Left lung (tissue), 10 donors: Measurements from ENCODE around the gene B4GALNT1. TPM values are rescaled to one million over a fixed set of nuclear protein-coding genes. Genes with fewer than 3 reads are reported as not detected.

ENCODE experiments used
- ATAC-seq: fragments of 200-7000 bp; cut with Tn5 transposase; one replicate; pipeline ENCODE4 v1.9.1; 2020; ENCODE audit warnings: moderate library complexity
- DNase-seq, 4 donors: peaks; one replicate each; pipeline ENCODE4 v3.0.0-alpha.2; 2013 to 2020
- H3K27ac ChIP-seq, 2 donors: fragments of 200-600 bp; sonication (generic) in 1 of 2; one replicate each; pipeline versions ENCODE4 v1.5.0 to v1.8.0; 2020 to 2021
- H3K27me3 ChIP-seq, 2 donors: fragments of 200-600 bp; sonication (generic) in 1 of 2; one replicate each; pipeline versions ENCODE4 v1.5.0 to v1.8.0; 2020 to 2021
- H3K36me3 ChIP-seq, 2 donors: fragments of 200-600 bp; sonication (generic) in 1 of 2; one replicate each; pipeline versions ENCODE4 v1.5.0 to v1.8.0; 2020 to 2021
- H3K4me1 ChIP-seq, 2 donors: fragments of 200-600 bp; one replicate each; pipeline ENCODE4 v1.8.0; 2021
- H3K4me3 ChIP-seq, 2 donors: fragments of 200-600 bp; sonication (generic) in 1 of 2; one replicate each; pipeline versions ENCODE4 v1.5.0 to v1.8.0; 2020 to 2021; ENCODE audit warnings: mild to moderate bottlenecking in 1 of 2
- H3K9me3 ChIP-seq, 2 donors: fragments of 200-600 bp; sonication (generic) in 1 of 2; one replicate each; pipeline versions ENCODE4 v1.5.0 to v1.8.0; 2020 to 2021
- intact Hi-C, 2 donors: fragments of 100-400 bp; cut with DNase I; formaldehyde crosslinking; loops; one replicate each; pipeline versions ENCODE4 v1.11.2 to v1.14.2; 2022
- polyA plus RNA-seq, 6 donors: library from polyadenylated mRNA; unstranded; fragments of 120-200 nt; gene quantifications; one replicate each; pipeline ENCODE4 v1.2.1, GENCODE V29; 2013; ENCODE audit not compliant: insufficient read length in 6 of 6
- total RNA-seq, 2 donors: library from RNA; stranded (reverse); fragmentation: NEBNext Ultra II Directional; extraction: Animal tissue kit (Norgen Biotek cat#: 25700); gene quantifications; one replicate each; pipeline ENCODE4 v1.2.1, GENCODE V29; 2021
- TF ChIP-seq, protein P1 (sequence below), 2 donors: fragments of 200-600 bp; sonication (generic) in 1 of 2; IDR thresholded peaks; one replicate each; pipeline versions ENCODE4 v1.5.0 to v1.8.0; 2021; ENCODE audit warnings: antibody characterized with exemption in 2 of 2
- donor health status: DM: no; HTN: yes; CAD: no.
- donor health status: DM: no; HTN: no; CAD: no.

The B4GALNT1 gene
- total and polyA plus RNA-seq, 8 donors = 0.78 to 3.8 (median 1.4) TPM

DNA sequence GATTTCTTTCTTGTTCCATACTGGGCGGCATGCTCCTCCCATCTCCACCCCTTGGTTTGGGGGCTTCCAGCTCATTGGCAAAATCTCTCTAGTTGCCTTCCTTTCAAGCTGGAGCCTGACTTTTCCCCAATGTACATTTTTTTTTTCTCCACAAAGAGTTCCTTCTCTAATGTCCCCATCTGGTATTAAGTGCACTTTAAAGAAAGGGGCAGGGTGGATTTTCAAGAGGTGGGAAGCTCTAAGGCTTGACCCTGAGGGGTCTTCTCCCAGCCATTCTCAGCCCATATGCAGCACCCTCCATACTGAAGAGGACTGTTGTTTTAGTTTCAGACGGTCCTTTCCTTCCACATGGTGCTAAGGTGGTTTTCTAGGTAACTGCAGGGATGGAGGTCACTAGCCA lies 47.8 kb downstream of the B4GALNT1 start:
- Histone ChIP-seq H3K4me1 (peaks cover 0 to 7% of the 10 kb centered on the region in 2 donors), H3K36me3 (no peaks in the 10 kb centered on the region), H3K27ac (no peak overlapping the region), H3K27me3 (peaks cover 0 to 43% of the 10 kb centered on the region in 2 donors), H3K9me3 (no peaks in the 10 kb centered on the region), H3K4me3 (no peak overlapping the region)
- TF ChIP-seq, protein P1, sequence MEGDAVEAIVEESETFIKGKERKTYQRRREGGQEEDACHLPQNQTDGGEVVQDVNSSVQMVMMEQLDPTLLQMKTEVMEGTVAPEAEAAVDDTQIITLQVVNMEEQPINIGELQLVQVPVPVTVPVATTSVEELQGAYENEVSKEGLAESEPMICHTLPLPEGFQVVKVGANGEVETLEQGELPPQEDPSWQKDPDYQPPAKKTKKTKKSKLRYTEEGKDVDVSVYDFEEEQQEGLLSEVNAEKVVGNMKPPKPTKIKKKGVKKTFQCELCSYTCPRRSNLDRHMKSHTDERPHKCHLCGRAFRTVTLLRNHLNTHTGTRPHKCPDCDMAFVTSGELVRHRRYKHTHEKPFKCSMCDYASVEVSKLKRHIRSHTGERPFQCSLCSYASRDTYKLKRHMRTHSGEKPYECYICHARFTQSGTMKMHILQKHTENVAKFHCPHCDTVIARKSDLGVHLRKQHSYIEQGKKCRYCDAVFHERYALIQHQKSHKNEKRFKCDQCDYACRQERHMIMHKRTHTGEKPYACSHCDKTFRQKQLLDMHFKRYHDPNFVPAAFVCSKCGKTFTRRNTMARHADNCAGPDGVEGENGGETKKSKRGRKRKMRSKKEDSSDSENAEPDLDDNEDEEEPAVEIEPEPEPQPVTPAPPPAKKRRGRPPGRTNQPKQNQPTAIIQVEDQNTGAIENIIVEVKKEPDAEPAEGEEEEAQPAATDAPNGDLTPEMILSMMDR (IDR thresholded peaks at IDR 0.05) = no peak
- DNase-seq = no peak
- intact Hi-C loops = no loop called here
- no peak for ATAC-seq

DNA sequence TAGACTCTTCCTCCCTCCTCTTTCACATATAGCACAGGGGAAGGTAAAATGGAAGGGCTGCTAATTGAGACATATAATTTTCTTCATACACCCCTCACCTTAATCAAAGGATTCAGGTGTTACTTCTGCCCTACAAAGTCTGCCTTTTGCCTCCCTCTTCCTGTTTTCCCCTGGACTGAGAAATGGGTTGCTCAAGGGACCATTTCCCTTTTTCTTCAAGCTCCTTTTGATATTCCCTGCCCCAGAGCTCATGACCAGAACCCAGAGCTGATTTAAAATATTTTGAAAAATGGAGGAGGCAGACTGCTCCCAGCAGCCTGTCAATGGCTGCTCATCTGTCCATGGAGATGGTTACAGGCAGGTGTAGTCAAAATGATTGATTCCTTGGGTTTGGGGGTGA lies 48.3 kb downstream of the B4GALNT1 start:
- Histone ChIP-seq H3K4me1 (peaks cover 0 to 6% of the 10 kb centered on the region in 2 donors), H3K4me3 (no peak overlapping the region), H3K9me3 (no peaks in the 10 kb centered on the region), H3K27me3 (peaks cover 0 to 43% of the 10 kb centered on the region in 2 donors), H3K27ac (no peak overlapping the region), H3K36me3 (no peaks in the 10 kb centered on the region)
- ATAC-seq = no peak
- TF ChIP-seq, protein P1 (IDR thresholded peaks at IDR 0.05) = no peak
- intact Hi-C loops = no loop called here
- DNase-seq = no peak

DNA sequence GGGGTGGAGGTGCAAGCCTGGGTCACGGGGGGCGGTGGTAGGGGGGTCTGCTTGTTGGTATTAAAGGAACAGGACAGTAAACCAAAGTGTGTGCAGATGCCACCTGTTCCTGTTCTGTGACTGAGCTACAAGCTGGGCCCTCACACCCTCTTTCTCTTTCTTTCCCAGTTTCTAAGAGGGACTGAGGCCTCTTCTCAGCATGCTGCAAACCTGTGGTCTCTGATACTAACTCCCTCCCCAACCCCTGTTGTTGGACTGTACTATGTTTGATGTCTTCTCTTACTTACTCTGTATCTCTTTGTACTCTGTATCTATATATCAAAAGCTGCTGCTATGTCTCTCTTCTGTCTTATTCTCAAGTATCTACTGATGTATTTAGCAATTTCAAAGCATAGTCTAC lies 49.0 kb downstream of the B4GALNT1 start:
- no peaks in the 10 kb centered on the region for H3K9me3 ChIP-seq
- intact Hi-C loops = no loop called here
- DNase-seq = no peak
- H3K4me1 ChIP-seq = peaks cover 0 to 6% of the 10 kb centered on the region in 2 donors
- H3K27ac ChIP-seq = no peak overlapping the region
- H3K36me3 ChIP-seq = no peaks in the 10 kb centered on the region
- H3K27me3 ChIP-seq = peaks cover 0 to 43% of the 10 kb centered on the region in 2 donors
- no peak for ATAC-seq
- TF ChIP-seq, protein P1 (IDR thresholded peaks at IDR 0.05) = no peak
- no peak overlapping the region for H3K4me3 ChIP-seq

DNA sequence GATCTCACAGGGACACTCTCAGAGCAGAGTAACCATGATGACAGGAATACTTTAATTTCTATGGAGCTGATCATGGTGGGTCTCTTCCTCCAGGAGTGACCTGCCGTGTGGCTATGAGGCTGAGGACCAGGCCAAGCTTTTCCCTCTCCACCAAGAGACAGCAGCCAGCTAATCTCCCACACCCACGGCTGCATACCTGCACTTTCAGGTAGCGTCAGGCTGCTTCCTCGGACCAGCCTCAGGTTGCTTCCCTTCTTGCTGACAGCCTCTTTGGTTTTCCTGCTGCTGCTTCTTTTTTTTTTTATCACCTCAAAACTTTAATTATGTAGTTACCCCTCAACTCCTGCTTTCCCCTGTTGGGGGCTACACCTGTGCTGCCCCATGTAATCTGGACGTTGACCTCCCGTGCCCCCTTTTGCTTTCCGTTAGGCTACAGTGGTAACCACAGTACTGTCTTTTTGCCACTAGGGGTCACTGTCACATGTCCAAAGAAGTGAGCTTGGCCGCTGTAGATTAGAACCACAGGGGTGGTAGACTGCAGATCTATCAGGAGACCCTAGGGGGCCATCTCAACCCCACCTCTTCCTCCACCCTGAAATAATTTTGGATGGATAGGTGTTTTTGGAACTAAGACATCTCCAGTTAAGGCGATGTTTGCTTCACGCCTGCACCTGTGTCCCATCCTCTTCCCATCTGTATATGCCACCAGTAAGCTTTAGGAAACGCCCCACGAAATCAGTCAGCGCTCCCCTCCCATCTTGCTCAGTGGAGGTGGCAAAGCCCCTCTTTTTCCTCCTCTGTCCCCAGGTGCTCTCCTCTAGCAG lies 49.8 kb downstream of the B4GALNT1 start:
- H3K27ac ChIP-seq = no peak overlapping the region
- intact Hi-C loops = loop anchor here in 1 of 2 donors (2.0 kb wide), 1 partner anchor 40 kb away; no protein-coding TSS in a partner anchor
- no peak overlapping the region for H3K4me3 ChIP-seq
- ATAC-seq (peak; percentile 99), DNase-seq (peak in 3 of 4 donors; percentile 44 to 85 (median 62))
- H3K27me3 ChIP-seq = peaks cover 0 to 43% of the 10 kb centered on the region in 2 donors
- TF ChIP-seq, protein P1 (IDR thresholded peaks at IDR 0.05) = peak; percentile 94 to 98
- no peaks in the 10 kb centered on the region for H3K36me3 ChIP-seq
- H3K4me1 ChIP-seq = peaks cover 0 to 6% of the 10 kb centered on the region in 2 donors
- H3K9me3 ChIP-seq = no peaks in the 10 kb centered on the region

DNA sequence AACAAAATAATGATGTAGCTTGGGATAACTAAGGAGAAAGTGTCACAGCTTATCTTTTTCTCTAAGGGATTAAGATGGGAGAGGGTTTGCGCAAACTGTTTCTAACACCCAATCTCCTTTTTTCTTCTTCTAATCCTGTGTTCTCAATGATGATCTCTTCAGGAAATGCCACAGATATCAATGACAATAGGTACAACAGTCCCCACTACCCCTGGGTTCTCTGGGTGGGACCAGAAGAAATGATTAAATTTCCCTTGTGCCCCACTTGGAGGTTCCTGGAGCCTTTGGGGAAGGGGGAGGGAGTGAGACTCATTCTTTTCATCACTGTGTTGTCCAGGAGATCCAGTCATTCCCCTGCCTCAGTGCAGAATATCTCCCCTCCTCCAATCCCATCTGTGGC lies 50.6 kb downstream of the B4GALNT1 start:
- TF ChIP-seq, protein P1 (IDR thresholded peaks at IDR 0.05) = no peak
- Histone ChIP-seq H3K4me3 (no peak overlapping the region), H3K4me1 (peaks cover 0 to 6% of the 10 kb centered on the region in 2 donors), H3K9me3 (no peaks in the 10 kb centered on the region), H3K36me3 (no peaks in the 10 kb centered on the region), H3K27me3 (peaks cover 0 to 35% of the 10 kb centered on the region in 2 donors), H3K27ac (no peak overlapping the region)
- no peak for ATAC-seq
- intact Hi-C loops = loop anchor here in 1 of 2 donors (2.0 kb wide), 1 partner anchor 40 kb away; no protein-coding TSS in a partner anchor
- no peak for DNase-seq
